HepG2 (cell line): ENCODE results near the gene AFAP1.

ENCODE experiments used
- BRF2 ChIP-seq: sonication (generic); formaldehyde crosslinking; IDR thresholded peaks from 2 replicates; pipeline ENCODE4 v1.8.1; 2022; ENCODE audit warnings: mild to moderate bottlenecking, missing genetic modification reagents
- ELF1 ChIP-seq: sonication (generic); formaldehyde crosslinking; IDR thresholded peaks from 2 replicates; pipeline ENCODE4 v1.4.0; 2020; ENCODE audit warnings: missing genetic modification reagents
- EP300 ChIP-seq, 3 experiments: sonication (generic) in 1 of 3; formaldehyde crosslinking in 1 of 3; IDR thresholded peaks; 2 replicates each; pipeline versions ENCODE4 v1.5.1 to v1.6.1; 2011 to 2020; ENCODE audit warnings: low read depth in 2 of 3, low read length in 2 of 3, borderline replicate concordance in 1 of 3, improper control_type of control experiment in 1 of 3, mild to moderate bottlenecking in 1 of 3, missing genetic modification reagents in 1 of 3, moderate library complexity in 1 of 3

GRCh38 chr4:7739077-7739917 lies 200.4 kb downstream of the AFAP1 start:
- TF ChIP-seq EP300 (IDR thresholded peaks at IDR 0.05; ENCODE audit: low read depth in 2 of 2, low read length in 2 of 2) (no peak), EP300 (CRISPR knock-in tag; IDR thresholded peaks at IDR 0.05; ENCODE audit: borderline replicate concordance) (no peak), ELF1 (CRISPR knock-in tag) (no peak), BRF2 (CRISPR knock-in tag) (no peak)
